Lower leg skin (tissue), 3 donors: ENCODE results near the gene GPR157.

Experiments
- POLR2A ChIP-seq, 2 donors: fragments of 450-650 bp; IDR thresholded peaks; one replicate each; pipeline ENCODE4 v1.6.1; 2016 to 2017; ENCODE audit warnings: antibody characterized with exemption in 2 of 2, mild to moderate bottlenecking in 1 of 2, moderate library complexity in 1 of 2
- TF ChIP-seq, protein P1 (sequence below), 3 donors: fragments of 450-650 bp; IDR thresholded peaks; one replicate each; pipeline ENCODE4 v1.5.1; 2016; ENCODE audit warnings: antibody characterized with exemption in 3 of 3, mild to moderate bottlenecking in 3 of 3, moderate library complexity in 2 of 3

DNA sequence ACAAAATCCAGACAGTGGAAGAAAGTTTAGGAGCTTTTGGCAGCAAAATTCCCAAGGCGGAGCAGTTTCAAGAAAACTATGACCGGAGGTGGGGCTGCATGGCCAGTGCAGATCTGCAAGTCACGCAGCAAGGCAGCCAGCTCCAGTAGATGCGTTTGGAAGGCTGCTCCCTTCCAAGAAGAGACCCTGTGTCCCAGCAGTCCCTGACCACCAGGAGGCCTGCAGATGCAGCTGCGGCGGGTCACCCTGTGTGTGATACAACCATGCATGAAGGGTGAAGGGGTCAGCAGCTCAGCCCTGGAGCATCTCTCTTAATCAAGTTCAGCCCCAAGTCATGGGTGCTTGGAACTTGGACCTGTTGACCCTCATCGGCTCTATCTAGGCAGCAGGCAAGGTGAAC, 29.3 kb downstream of the GPR157 start:
- TF ChIP-seq, protein P1, sequence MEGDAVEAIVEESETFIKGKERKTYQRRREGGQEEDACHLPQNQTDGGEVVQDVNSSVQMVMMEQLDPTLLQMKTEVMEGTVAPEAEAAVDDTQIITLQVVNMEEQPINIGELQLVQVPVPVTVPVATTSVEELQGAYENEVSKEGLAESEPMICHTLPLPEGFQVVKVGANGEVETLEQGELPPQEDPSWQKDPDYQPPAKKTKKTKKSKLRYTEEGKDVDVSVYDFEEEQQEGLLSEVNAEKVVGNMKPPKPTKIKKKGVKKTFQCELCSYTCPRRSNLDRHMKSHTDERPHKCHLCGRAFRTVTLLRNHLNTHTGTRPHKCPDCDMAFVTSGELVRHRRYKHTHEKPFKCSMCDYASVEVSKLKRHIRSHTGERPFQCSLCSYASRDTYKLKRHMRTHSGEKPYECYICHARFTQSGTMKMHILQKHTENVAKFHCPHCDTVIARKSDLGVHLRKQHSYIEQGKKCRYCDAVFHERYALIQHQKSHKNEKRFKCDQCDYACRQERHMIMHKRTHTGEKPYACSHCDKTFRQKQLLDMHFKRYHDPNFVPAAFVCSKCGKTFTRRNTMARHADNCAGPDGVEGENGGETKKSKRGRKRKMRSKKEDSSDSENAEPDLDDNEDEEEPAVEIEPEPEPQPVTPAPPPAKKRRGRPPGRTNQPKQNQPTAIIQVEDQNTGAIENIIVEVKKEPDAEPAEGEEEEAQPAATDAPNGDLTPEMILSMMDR (IDR thresholded peaks at IDR 0.05): no peak
- TF ChIP-seq POLR2A (IDR thresholded peaks at IDR 0.05): no peak
